HUES6 (cell line): ENCODE data around the gene CASKIN1.
A peak's percentile ranks its signal among the peaks of the same experiment; 100 is the strongest.

ENCODE experiments used
- H3K27ac ChIP-seq: 2 replicates; pipeline ENCODE4 v1.7.0; 2013; ENCODE audit warnings: low read depth, mild to moderate bottlenecking, low read length, inconsistent platforms
- H3K27me3 ChIP-seq: 2 replicates; pipeline ENCODE4 v1.6.1; 2013; ENCODE audit warnings: low read length; ENCODE audit not compliant: control insufficient read depth, insufficient read depth
- H3K36me3 ChIP-seq: 2 replicates; pipeline ENCODE4 v1.6.1; 2013; ENCODE audit warnings: low read length; ENCODE audit not compliant: control insufficient read depth, insufficient read depth
- H3K4me1 ChIP-seq: 2 replicates; pipeline ENCODE4 v1.6.1; 2013; ENCODE audit warnings: low read length; ENCODE audit not compliant: control insufficient read depth, insufficient read depth
- H3K4me3 ChIP-seq: 2 replicates; pipeline ENCODE4 v1.5.1; 2013; ENCODE audit warnings: low read depth, low read length
- H3K9ac ChIP-seq: one replicate; pipeline ENCODE4 v1.6.1; 2013; ENCODE audit warnings: mild to moderate bottlenecking, low read length
- H3K9me3 ChIP-seq: 2 replicates; pipeline ENCODE4 v1.6.1; 2013; ENCODE audit warnings: low read depth, low read length; ENCODE audit not compliant: control insufficient read depth, insufficient read depth

The CASKIN1 gene

DNA sequence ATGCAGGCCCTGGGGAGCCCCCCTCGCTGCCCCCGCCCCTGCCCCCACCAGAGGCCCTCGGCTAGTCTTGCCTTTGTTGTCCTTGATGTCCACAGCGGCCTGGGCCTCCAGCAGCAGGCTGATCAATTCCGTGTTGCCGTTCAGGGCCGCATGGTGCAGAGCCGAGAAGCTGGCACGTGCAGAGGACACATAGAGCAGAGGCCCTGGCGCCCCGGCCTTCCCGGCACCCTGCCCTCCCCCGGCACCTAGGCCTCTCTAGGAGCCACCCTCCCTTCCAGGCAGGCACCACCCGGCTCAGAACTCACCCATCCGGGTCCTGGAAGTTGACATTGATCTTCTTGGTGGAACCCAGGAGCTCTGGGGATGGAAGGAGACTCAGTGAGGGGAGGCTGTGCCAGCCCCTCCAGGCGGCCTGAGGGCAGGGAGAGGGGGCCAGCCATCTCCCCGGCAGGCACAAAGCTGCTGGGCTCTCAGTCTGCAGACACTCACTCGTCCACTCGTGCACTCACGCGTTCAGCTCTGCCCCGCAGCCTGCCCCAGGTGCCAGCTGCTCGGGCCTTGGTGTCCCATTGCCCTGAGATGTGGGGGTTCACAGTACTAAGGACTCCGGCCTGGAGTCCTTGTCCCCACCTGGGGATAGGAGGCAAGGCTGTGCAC, 6.3 kb downstream of the CASKIN1 start:
- peak overlapping the region; percentile 24 for H3K9ac ChIP-seq
- peaks cover 13% of the 10 kb centered on the region; the same call in 1 of the 2 replicates for H3K27me3 ChIP-seq
- no peaks in the 10 kb centered on the region for H3K36me3 ChIP-seq
- H3K4me3 ChIP-seq: no peak overlapping the region
- no peak overlapping the region for H3K27ac ChIP-seq
- H3K4me1 ChIP-seq: no peaks in the 10 kb centered on the region
- no peaks in the 10 kb centered on the region for H3K9me3 ChIP-seq

DNA sequence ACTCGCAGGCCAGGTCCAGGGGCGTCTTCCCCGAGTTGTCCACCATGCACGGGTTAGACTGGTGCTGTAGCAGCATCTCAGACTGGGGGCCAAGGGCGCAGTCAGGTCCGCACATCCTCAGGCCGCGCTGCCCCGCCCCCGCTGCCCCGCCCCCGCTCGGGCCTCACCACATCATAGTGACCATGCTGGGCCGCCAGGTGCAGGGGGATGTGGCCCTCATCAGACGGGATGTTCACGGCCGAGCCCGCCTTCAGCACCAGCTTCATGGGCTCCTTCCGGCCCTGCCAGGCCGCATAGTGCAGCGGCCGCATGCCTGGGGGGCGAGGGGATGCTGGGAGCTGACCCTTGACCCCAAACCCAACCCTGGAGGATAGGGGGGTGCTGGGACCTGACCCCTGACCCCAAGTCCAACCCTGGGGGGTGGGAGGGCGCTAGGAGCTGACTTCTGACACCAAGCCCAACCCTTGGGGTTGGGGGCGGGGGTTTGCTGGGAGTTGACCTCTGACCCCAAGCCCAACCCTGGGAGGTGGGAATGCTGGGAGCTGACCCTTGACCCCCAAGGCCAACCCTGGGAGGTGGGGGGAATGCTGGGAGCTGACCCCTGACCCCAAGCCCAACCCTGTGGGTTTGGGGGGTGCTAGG, 7.0 kb downstream of the CASKIN1 start:
- Histone ChIP-seq H3K9ac (no peak overlapping the region), H3K27me3 (peaks cover 6% of the 10 kb centered on the region; the same call in 1 of the 2 replicates), H3K27ac (no peak overlapping the region), H3K36me3 (no peaks in the 10 kb centered on the region), H3K9me3 (no peaks in the 10 kb centered on the region), H3K4me3 (no peak overlapping the region), H3K4me1 (no peaks in the 10 kb centered on the region)

DNA sequence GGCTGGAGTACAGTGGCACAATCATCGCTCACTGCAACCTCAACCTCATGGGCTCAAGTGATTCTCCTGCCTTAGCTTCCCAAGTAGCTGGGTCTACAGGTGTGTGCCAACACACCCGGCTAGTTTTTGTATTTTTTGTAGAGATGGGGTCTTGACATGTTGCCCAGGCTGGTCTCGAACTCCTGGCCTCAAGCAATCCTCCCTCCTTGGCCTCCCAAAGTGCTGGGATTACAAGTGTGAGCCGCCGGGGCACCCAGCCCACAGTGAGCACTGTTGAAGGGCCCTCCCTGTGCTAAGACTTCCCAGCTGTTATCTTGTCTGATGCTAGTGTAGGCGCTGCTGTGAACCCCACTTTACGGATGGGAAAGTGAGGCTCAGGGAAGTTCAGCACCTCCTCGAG, 8.0 kb downstream of the CASKIN1 start:
- H3K9me3 ChIP-seq: no peaks in the 10 kb centered on the region
- no peaks in the 10 kb centered on the region for H3K27me3 ChIP-seq
- H3K4me1 ChIP-seq: no peaks in the 10 kb centered on the region
- no peak overlapping the region for H3K4me3 ChIP-seq
- no peak overlapping the region for H3K27ac ChIP-seq
- H3K36me3 ChIP-seq: no peaks in the 10 kb centered on the region
- no peak overlapping the region for H3K9ac ChIP-seq

DNA sequence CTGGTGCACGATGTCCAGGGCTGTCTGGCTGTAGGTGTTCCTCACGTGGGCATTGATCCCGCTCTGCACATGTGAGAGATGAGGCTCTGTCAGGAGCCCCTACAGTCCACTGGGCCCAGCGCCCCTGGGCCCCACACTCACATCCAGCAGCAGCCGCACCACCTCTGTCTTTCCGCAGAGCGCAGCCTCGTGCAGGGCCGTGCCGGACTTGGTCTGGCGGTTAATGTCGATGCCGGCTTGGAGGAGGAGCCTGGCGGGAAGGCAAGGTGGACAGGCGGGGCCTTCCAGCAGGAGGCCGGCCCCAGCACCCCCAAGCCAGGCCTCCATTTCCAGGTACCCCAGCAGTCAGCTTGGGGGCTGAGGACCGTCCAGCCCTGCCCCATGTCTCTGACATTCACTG, 9.2 kb downstream of the CASKIN1 start:
- H3K27ac ChIP-seq: no peak overlapping the region
- no peaks in the 10 kb centered on the region for H3K4me1 ChIP-seq
- H3K4me3 ChIP-seq: no peak overlapping the region
- H3K9me3 ChIP-seq: no peaks in the 10 kb centered on the region
- H3K36me3 ChIP-seq: no peaks in the 10 kb centered on the region
- no peak overlapping the region for H3K9ac ChIP-seq
- H3K27me3 ChIP-seq: no peaks in the 10 kb centered on the region

DNA sequence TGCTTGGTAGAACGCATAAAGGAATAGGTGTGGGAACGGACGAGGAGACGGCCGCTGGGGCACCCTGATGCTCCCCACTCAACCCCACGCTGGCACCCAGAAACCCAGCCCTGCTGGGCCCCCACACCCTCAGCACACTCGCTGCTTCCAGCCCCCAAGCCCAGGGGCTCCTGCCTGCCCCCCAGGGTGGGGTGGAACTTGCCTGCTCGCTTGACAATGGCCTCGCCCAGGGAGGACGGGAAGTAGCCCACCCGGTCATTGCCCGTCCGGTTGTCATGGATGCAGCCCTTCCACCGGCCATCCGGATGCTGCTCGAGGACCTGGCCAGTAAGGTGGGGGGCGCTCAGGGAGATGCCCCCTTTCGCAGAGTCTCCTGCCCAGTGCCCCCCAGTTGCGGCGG, 9.9 kb downstream of the CASKIN1 start:
- Histone ChIP-seq H3K9ac (no peak overlapping the region), H3K4me3 (no peak overlapping the region), H3K9me3 (no peaks in the 10 kb centered on the region), H3K4me1 (peaks cover 4% of the 10 kb centered on the region; the same call in 1 of the 2 replicates), H3K36me3 (no peaks in the 10 kb centered on the region), H3K27me3 (no peaks in the 10 kb centered on the region), H3K27ac (no peak overlapping the region)

DNA sequence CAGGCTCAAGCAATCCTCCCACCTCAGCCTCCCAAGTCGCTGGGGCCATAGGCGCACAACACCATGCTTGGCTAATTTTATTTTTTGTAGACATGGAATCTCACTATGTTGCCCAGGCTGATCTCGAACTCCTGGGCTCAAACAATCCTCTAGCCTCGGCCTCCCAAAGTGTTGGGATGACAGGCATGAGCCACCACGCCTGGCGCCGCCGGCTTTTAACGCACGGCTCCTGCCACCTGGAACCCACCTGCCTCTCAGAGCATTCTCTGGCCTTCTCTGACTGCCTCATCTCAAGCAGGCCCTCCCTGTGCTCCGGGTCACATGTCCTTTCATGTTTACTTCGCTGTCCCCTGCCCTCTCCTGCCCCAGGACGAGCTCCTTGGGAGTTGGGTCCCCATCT, 10.3 kb downstream of the CASKIN1 start:
- Histone ChIP-seq H3K9me3 (no peaks in the 10 kb centered on the region), H3K27ac (no peak overlapping the region), H3K4me1 (peaks cover 4% of the 10 kb centered on the region; the same call in 1 of the 2 replicates), H3K27me3 (no peaks in the 10 kb centered on the region), H3K9ac (no peak overlapping the region), H3K36me3 (no peaks in the 10 kb centered on the region), H3K4me3 (no peak overlapping the region)

DNA sequence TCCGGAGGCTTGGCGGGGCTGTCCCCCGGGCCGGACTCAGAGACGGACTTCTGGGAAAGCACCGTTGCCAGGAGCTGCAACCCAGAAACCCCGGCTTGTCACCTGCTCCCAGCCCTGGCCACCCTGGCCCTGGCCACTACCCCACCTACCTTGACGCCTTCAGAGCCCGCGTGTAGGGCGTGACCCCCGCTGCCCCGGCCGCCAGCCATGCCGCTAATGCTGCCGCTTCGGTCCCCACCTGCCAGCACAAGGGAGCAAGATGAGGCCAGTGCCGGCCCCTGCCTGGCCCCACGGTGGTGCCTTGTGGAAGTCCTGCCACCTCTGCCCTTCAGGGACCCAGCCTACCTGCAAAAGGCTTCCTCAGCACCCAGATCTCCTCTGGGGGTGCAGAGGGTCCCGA, 11.4 kb downstream of the CASKIN1 start:
- H3K9me3 ChIP-seq: no peaks in the 10 kb centered on the region
- no peak overlapping the region for H3K9ac ChIP-seq

DNA sequence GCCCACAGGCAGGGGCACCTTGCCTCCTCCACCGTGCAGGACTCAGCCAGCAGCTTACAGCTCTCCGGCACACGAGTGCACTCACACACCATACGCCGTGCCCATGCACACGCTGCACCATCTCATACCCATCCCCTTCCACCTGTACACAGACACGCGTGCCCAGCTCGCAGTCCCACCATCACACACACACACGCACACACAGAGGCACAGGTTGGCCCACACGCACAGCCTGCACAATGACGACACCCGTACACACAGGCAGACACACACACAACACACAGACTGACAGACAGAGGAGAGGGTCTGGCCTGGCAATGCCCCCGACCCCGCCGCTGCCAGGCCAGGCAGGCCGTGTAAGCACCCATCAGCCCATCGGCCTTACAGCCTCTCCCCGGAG, 12.1 kb downstream of the CASKIN1 start:
- no peak overlapping the region for H3K9ac ChIP-seq

More for the DNA sequence above, 11.4 kb downstream of the CASKIN1 start:
- Histone ChIP-seq H3K4me3 (no peak overlapping the region), H3K27ac (no peak overlapping the region), H3K4me1 (peaks cover 4% of the 10 kb centered on the region; the same call in 1 of the 2 replicates), H3K36me3 (no peaks in the 10 kb centered on the region), H3K27me3 (no peaks in the 10 kb centered on the region)

DNA sequence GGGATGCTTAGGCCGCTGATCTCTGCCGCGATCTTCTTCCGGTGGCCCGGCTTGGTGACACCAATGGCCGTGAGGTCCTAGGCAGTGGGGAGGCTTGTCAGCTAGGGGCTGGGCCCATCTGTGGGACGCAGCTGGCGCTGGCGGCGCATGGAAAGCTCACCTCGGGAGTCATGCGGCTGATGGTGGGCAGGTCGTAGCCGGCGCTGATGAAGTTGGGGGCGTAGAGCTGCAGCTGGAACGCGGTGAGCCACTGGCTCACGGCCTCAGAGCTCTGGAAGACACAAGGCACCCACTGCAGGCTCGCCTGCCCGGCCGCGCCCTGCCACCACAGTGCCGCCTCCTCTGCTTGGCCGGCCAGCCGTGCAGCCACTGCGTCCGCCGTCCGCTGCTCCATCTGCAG, 12.7 kb downstream of the CASKIN1 start:
- H3K9ac ChIP-seq: no peak overlapping the region
- H3K9me3 ChIP-seq: no peaks in the 10 kb centered on the region
- no peak overlapping the region for H3K4me3 ChIP-seq
- peaks cover 4% of the 10 kb centered on the region; the same call in 1 of the 2 replicates for H3K4me1 ChIP-seq
- H3K27ac ChIP-seq: no peak overlapping the region
- H3K27me3 ChIP-seq: peaks cover 3% of the 10 kb centered on the region; the same call in 1 of the 2 replicates
- H3K36me3 ChIP-seq: no peaks in the 10 kb centered on the region

More for the DNA sequence above, 12.1 kb downstream of the CASKIN1 start:
- peaks cover 2% of the 10 kb centered on the region; the same call in 1 of the 2 replicates for H3K27me3 ChIP-seq
- H3K4me3 ChIP-seq: no peak overlapping the region
- H3K36me3 ChIP-seq: no peaks in the 10 kb centered on the region
- no peak overlapping the region for H3K27ac ChIP-seq
- H3K9me3 ChIP-seq: no peaks in the 10 kb centered on the region
- peaks cover 4% of the 10 kb centered on the region; the same call in 1 of the 2 replicates for H3K4me1 ChIP-seq

DNA sequence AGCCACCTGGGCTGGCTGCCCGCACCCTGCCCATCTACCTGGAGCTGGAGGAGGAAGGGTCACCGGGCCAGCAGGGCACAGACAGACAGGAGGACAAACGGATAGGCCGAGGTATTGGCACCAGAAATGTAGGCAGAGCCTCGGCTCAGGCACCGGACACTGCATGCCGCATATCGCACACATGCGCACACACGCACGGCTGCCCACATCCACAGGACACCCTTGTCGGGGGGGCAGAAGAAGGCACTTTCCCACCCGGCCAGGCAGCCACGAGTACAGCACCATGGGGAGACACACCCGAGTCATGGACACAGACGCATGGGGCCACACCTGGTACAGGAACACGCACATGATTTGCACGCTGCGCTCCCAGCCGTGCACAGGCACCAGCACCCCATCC, 14.5 kb downstream of the CASKIN1 start:
- peaks cover 3% of the 10 kb centered on the region; the same call in 1 of the 2 replicates for H3K27me3 ChIP-seq

More for the DNA sequence above, 14.5 kb downstream of the CASKIN1 start:
- Histone ChIP-seq H3K9me3 (no peaks in the 10 kb centered on the region), H3K4me3 (no peak overlapping the region), H3K27ac (no peak overlapping the region), H3K36me3 (peaks cover 7% of the 10 kb centered on the region), H3K9ac (no peak overlapping the region), H3K4me1 (peaks cover 4% of the 10 kb centered on the region; the same call in 1 of the 2 replicates)
